Activated T-cell treated with anti-CD3 and anti-CD28 coated beads, Interleukin-2, amount 50 U/mL, for 72 hours (primary cell): ENCODE measurements around the gene OR5A1. TPM values are rescaled to one million over a fixed set of nuclear protein-coding genes. Genes with fewer than 3 reads are reported as not detected.

Experiments used
- ATAC-seq, 2 donors: fragments of 150-1000 bp; cut with Tn5 transposase; replicated peaks in 1 of 2; 2 replicates each; pipeline ENCODE4 v1.10.0; 2021; ENCODE audit warnings: moderate library complexity in 2 of 2, mild to moderate bottlenecking in 1 of 2
- DNase-seq, 2 donors: peaks; one replicate each; pipeline ENCODE4 v3.0.0; 2021 to 2022; ENCODE audit warnings: mixed read lengths in 1 of 2
- H3K27ac Mint-ChIP-seq: one replicate; pipeline ENCODE4 v1.8.0; 2022; ENCODE audit warnings: mild to moderate bottlenecking, moderate library complexity, mixed read lengths
- H3K27me3 Mint-ChIP-seq: one replicate; pipeline ENCODE4 v1.8.0; 2022; ENCODE audit warnings: low read depth, mixed read lengths
- H3K36me3 Mint-ChIP-seq, 2 donors: one replicate each; pipeline ENCODE4 v1.8.0; 2022; ENCODE audit warnings: mixed read lengths in 2 of 2, mild to moderate bottlenecking in 1 of 2; ENCODE audit not compliant: insufficient read depth in 2 of 2
- H3K4me1 Mint-ChIP-seq: one replicate; pipeline ENCODE4 v1.8.0; 2022; ENCODE audit warnings: low read depth, mixed read lengths
- H3K4me3 Mint-ChIP-seq, 2 donors: one replicate each; pipeline ENCODE4 v1.8.0; 2022; ENCODE audit warnings: mild to moderate bottlenecking in 2 of 2, mixed read lengths in 2 of 2, moderate library complexity in 2 of 2
- H3K9me3 Mint-ChIP-seq, 2 donors: one replicate each; pipeline ENCODE4 v1.8.0; 2022; ENCODE audit warnings: mixed read lengths in 2 of 2
- total RNA-seq, 2 donors: library from RNA; stranded (reverse); gene quantifications; one replicate each; pipeline ENCODE4 v1.2.3, GENCODE V29; 2022

The OR5A1 gene
- total RNA-seq, result not detected

DNA sequence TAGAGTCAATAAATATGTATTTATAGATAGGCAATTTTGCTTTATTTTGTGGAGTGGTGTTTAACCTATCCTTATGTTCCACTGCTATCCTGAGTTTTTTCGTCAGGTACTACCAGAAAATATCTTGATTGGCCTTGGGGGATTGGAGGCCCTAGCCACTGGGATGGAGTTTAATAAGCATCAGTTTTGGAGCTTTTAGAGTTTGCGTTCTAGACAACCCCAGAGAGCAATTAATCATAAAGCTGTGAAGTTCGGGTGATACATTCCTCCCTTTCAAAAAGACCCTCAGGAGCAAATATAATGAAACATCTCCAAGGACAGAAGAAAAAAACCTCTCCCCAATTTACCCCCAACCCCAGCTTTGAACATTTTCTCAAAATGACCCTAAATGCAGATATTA, at the start of gene OR5A1:
Gene OR5A1 (plus strand): TSS at position 301 of the 400 bp plus-strand sequence. CDS start 6,700 bp downstream, outside the sequence.
- H3K9me3 Mint-ChIP-seq, result no peaks in the 10 kb centered on the region
- ATAC-seq (no peak), DNase-seq (no peak)
- H3K4me1 Mint-ChIP-seq, result no peaks in the 10 kb centered on the region
- no peak within 1 kb of the TSS for H3K27ac Mint-ChIP-seq
- no peaks in the 10 kb centered on the region for H3K36me3 Mint-ChIP-seq
- H3K4me3 Mint-ChIP-seq, result no peak within 1 kb of the TSS
- peaks cover 22% of the 10 kb centered on the region for H3K27me3 Mint-ChIP-seq

DNA sequence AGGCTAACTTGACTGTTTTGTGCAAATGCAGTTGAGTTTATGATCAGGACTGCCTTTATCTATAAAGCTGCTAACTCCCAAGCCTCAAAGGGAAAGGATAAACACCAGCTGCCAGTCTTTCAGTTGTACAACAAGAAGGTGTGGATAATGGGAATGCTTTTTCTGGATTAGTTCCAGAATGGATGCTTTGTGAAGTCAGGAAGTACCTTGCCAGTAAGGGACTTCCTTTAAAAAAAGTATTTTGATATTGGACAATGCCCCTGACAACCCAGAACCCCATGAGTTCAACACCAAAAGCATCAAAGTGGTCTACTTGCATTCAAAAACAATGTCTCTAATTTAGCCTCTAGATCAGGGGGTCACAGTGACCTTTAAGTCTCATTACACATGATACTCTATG, 42.1 kb upstream of the OR5A1 start:
- H3K36me3 Mint-ChIP-seq, result no peaks in the 10 kb centered on the region

DNA sequence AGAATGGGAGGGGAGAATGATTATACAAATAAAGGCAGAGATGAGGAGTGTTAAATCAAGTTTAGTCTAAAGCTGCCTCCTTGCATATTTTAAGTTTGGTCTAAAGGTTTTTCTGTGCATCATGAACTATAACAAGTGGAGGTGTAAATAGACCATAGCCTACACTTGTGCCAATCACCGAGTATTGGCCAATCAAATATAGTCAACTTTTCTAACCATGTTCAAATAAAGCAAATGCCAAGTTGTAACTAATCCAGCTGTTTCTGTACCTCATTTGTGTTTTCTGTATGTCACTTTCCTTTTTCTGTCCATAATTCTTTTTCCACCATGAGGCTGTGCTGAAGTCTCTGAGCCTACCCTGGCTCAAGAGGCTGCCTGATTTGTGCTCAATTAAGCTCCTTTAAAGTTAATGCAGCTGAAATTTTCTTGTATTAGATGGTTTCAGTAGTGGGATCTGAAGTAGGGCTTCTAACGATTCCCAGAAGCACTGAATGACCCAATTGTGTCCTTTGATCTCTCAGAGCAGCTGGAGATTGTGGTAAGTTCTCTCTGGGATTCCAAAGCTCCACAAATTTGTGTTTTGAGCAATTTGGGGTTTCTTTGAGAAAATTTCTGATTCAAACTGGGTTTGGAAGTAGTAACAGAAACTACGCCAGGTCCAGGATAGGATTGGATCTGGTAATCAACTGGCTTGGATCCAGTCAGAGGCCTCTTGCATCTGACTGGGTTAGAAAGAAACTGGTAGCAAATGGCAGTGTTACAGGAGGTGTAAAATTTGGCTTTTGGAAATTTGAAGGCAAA, 35.6 kb upstream of the OR5A1 start:
- no peaks in the 10 kb centered on the region for H3K4me1 Mint-ChIP-seq
- H3K36me3 Mint-ChIP-seq, result peaks cover 3 to 5% of the 10 kb centered on the region in 2 donors
- H3K9me3 Mint-ChIP-seq, result peaks cover 1 to 2% of the 10 kb centered on the region in 2 donors
- H3K27ac Mint-ChIP-seq, result no peak overlapping the region
- H3K4me3 Mint-ChIP-seq, result no peak overlapping the region
- no peak for DNase-seq
- ATAC-seq, result no peak
- H3K27me3 Mint-ChIP-seq, result no peaks in the 10 kb centered on the region

More for the DNA sequence above, 42.1 kb upstream of the OR5A1 start:
- Mint-ChIP-seq H3K4me3 (no peak overlapping the region), H3K4me1 (no peaks in the 10 kb centered on the region), H3K9me3 (no peaks in the 10 kb centered on the region), H3K27me3 (no peaks in the 10 kb centered on the region), H3K27ac (no peak overlapping the region)
- DNase-seq (no peak), ATAC-seq (no peak)

DNA sequence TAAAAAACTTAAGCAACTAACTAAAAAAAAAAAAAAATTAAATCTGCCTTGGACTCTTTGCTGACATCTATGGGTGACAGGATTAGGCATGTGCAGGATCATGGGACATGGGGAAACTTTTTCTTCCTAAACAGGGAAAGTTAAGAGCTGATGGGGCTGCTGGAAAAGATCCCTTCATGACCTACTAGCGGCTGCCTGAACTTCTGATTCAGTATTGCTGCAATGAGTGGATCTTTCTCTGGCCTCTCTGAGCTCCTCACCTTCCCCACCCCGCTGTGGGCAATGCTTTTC, 35.1 kb upstream of the OR5A1 start:
- no peak for DNase-seq
- H3K36me3 Mint-ChIP-seq, result peaks cover 5 to 7% of the 10 kb centered on the region in 2 donors
- H3K27ac Mint-ChIP-seq, result no peak overlapping the region
- ATAC-seq, result no peak
- H3K27me3 Mint-ChIP-seq, result no peaks in the 10 kb centered on the region
- no peaks in the 10 kb centered on the region for H3K4me1 Mint-ChIP-seq
- H3K4me3 Mint-ChIP-seq, result no peak overlapping the region
- H3K9me3 Mint-ChIP-seq, result peaks cover 1 to 5% of the 10 kb centered on the region in 2 donors

DNA sequence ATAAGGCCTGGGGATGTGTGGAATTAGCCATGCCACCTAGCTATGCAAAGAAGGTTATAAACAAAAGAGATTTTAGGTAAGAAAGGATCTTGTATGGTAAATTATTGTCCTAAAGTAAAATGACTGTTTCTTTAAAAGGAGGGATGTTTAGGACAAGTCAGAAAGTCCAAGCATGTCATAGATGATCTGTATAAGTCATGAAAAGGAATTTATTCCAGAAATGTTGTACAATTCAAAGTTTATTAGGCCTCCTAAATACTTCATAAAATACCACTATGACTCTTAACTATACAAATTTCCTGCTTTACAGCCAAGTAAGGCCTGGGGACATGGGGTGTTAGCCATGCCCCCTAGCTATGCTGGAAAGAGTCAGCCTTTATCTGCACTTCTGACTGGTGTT, 32.7 kb upstream of the OR5A1 start:
- peaks cover 5 to 7% of the 10 kb centered on the region in 2 donors for H3K36me3 Mint-ChIP-seq
- no peak overlapping the region for H3K4me3 Mint-ChIP-seq
- H3K4me1 Mint-ChIP-seq, result no peaks in the 10 kb centered on the region
- H3K27ac Mint-ChIP-seq, result no peak overlapping the region
- H3K9me3 Mint-ChIP-seq, result peaks cover 1 to 6% of the 10 kb centered on the region in 2 donors
- DNase-seq (no peak), ATAC-seq (no peak)
- no peaks in the 10 kb centered on the region for H3K27me3 Mint-ChIP-seq

DNA sequence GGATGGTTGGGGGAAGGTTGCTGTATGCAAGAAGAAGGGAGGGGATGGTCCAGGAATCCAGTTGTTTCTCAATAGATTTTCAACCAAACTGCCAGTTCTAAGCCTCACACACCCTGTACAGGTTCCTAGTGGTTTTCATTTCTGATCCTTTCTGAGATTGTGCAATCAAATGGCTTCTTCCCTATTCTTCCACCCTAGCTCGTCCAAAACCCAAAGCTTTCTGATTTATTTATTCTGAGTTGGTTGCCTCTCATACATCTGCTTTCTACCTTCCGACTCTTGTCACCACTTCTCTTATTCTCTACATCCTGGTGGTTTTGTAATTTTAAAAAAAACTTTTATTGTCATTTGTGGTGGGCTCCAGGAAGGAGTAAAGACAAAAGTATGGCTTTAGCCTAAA, 22.6 kb upstream of the OR5A1 start:
- H3K9me3 Mint-ChIP-seq, result peaks cover 6 to 8% of the 10 kb centered on the region in 2 donors
- H3K36me3 Mint-ChIP-seq, result peaks cover 0 to 4% of the 10 kb centered on the region in 2 donors
- ATAC-seq (no peak), DNase-seq (no peak)
- H3K4me3 Mint-ChIP-seq, result no peak overlapping the region
- peaks cover 6% of the 10 kb centered on the region for H3K4me1 Mint-ChIP-seq
- no peak overlapping the region for H3K27ac Mint-ChIP-seq
- peaks cover 29% of the 10 kb centered on the region for H3K27me3 Mint-ChIP-seq

DNA sequence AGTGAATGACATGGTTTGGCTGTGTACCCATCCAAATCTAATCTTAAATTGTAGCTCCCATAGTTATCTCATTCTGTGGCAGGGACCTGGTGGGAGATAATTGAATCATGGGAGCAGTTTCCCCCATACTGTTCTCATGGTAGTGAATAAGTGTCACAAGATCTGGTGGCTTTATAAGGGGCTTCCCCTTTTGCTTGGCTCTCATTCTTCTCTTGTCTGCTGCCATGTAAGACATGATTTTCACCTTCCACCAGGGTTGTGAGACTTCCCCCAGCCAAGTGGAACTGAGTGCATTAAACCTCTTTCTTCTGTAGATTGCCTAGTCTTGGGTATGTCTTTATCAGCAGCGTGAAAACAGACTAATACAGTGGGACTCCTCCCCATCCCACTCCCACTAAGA, 21.2 kb upstream of the OR5A1 start:
- H3K4me1 Mint-ChIP-seq, result peaks cover 6% of the 10 kb centered on the region
- DNase-seq (no peak), ATAC-seq (no peak)
- H3K27ac Mint-ChIP-seq, result no peak overlapping the region
- H3K9me3 Mint-ChIP-seq, result peaks cover 2 to 5% of the 10 kb centered on the region in 2 donors
- peaks cover 0 to 2% of the 10 kb centered on the region in 2 donors for H3K36me3 Mint-ChIP-seq
- H3K4me3 Mint-ChIP-seq, result no peak overlapping the region
- peaks cover 29% of the 10 kb centered on the region for H3K27me3 Mint-ChIP-seq

DNA sequence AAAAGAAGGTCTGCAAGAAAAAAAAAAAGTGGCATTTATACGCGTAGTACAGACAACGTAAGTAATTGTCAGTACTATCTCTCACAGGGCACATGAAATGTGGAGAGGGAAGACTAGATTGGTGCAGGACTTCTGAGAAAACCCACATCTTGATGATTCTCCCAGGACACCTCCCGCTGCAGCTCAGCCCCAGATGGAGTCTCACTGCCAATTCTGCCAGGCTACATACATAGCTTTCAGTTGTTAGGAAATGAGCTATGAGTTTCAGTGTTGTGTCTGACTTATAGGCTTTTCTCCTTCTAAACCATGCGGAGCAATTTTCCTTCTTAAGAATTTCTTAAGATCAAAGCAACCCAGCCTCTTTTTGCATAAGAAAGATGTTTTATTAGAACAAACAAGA, 19.7 kb upstream of the OR5A1 start:
- no peaks in the 10 kb centered on the region for H3K9me3 Mint-ChIP-seq
- H3K4me3 Mint-ChIP-seq, result no peak overlapping the region
- peaks cover 6% of the 10 kb centered on the region for H3K4me1 Mint-ChIP-seq
- H3K27me3 Mint-ChIP-seq, result peaks cover 29% of the 10 kb centered on the region
- DNase-seq, result no peak
- no peak overlapping the region for H3K27ac Mint-ChIP-seq
- H3K36me3 Mint-ChIP-seq, result no peaks in the 10 kb centered on the region
- no peak for ATAC-seq

DNA sequence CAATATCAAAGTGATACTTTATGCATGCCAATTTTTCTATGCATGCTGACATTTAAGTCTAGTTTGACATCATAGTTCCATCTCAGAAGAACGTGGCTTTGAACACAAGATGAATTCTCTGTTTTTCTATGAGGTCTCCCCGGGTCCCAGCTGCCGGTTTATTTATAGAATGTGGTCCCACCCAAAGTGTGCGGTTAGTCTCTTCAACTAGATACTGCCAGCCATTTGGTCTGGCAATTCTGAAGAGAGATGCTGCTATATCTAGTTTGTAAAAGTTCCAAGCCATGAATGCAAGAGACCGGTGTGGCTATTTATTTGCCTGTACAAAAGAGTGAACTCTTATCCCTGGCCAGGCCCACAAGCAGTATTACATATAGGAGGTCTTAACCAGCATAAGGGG, 19.2 kb upstream of the OR5A1 start:
- peaks cover 6% of the 10 kb centered on the region for H3K4me1 Mint-ChIP-seq
- no peaks in the 10 kb centered on the region for H3K36me3 Mint-ChIP-seq
- no peak overlapping the region for H3K4me3 Mint-ChIP-seq
- H3K27me3 Mint-ChIP-seq, result peaks cover 29% of the 10 kb centered on the region
- no peaks in the 10 kb centered on the region for H3K9me3 Mint-ChIP-seq
- no peak for ATAC-seq
- H3K27ac Mint-ChIP-seq, result no peak overlapping the region
- no peak for DNase-seq

DNA sequence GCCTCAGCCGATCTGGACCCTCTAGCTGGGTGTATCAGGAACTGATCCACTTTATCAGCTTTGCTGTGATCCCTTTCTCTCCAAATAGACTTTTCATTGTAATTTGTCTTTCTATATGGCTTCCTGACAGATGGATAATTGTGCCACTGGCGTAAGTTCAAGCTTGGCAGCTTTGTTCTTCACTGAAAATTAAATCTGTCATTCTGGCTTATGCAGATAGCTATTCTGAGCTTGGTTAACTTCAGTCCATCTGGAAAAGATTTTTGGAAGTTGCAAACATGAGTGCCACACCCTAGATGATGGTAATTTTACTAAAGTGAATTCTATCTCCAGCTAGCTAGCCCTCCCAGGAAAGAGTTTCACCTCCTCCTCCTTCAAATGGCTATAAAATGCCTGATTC, 18.1 kb upstream of the OR5A1 start:
- H3K4me3 Mint-ChIP-seq, result no peak overlapping the region
- peaks cover 6% of the 10 kb centered on the region for H3K4me1 Mint-ChIP-seq
- peaks cover 29% of the 10 kb centered on the region for H3K27me3 Mint-ChIP-seq
- no peaks in the 10 kb centered on the region for H3K9me3 Mint-ChIP-seq
- ATAC-seq (no peak), DNase-seq (no peak)
- no peak overlapping the region for H3K27ac Mint-ChIP-seq
- H3K36me3 Mint-ChIP-seq, result no peaks in the 10 kb centered on the region

DNA sequence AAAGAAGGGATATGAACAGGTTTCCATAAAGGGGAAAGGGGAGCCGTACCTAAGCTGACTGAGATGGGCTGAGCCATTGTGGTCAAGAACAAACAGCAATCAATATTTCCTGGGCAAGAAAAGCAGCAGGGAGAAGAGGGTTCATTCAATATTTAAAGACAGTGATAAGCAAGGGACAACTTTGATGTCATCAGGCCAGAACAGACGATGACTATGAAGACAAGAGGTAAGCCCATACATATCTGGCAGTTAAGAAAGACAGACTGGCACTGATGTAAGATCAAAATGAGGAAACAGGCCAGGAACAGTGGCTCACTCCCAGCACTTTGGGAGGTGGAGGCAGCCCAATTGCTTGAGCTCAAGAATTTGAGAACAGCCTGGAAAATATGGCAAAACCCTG, 12.4 kb upstream of the OR5A1 start:
- H3K27me3 Mint-ChIP-seq, result peaks cover 7% of the 10 kb centered on the region
- H3K9me3 Mint-ChIP-seq, result no peaks in the 10 kb centered on the region
- H3K27ac Mint-ChIP-seq, result no peak overlapping the region
- no peak for DNase-seq
- H3K4me3 Mint-ChIP-seq, result no peak overlapping the region
- H3K36me3 Mint-ChIP-seq, result no peaks in the 10 kb centered on the region
- H3K4me1 Mint-ChIP-seq, result no peaks in the 10 kb centered on the region
- no peak for ATAC-seq

DNA sequence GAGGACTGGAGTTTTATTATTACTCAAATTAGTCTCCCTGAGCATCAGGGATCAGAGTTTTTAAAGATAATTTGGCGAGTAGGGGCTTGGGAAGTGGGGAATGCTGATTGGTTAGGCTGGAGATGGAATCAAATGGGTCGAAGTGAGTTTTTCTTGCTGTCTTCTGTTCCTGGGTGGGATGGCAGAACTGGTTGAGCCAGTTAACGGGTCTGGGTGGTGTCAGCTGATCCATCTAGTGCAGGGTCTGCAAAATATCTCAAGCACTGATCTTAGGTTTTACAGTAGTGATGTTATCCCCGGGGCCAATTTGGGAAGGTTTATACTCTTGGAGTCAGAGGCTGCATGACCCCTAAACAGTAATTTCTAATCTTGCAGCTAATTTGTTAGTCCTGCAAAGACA, 11.1 kb upstream of the OR5A1 start:
- no peak overlapping the region for H3K4me3 Mint-ChIP-seq
- no peaks in the 10 kb centered on the region for H3K36me3 Mint-ChIP-seq
- ATAC-seq, result no peak
- H3K9me3 Mint-ChIP-seq, result no peaks in the 10 kb centered on the region
- no peaks in the 10 kb centered on the region for H3K4me1 Mint-ChIP-seq
- H3K27me3 Mint-ChIP-seq, result peaks cover 15% of the 10 kb centered on the region
- H3K27ac Mint-ChIP-seq, result no peak overlapping the region
- no peak for DNase-seq

DNA sequence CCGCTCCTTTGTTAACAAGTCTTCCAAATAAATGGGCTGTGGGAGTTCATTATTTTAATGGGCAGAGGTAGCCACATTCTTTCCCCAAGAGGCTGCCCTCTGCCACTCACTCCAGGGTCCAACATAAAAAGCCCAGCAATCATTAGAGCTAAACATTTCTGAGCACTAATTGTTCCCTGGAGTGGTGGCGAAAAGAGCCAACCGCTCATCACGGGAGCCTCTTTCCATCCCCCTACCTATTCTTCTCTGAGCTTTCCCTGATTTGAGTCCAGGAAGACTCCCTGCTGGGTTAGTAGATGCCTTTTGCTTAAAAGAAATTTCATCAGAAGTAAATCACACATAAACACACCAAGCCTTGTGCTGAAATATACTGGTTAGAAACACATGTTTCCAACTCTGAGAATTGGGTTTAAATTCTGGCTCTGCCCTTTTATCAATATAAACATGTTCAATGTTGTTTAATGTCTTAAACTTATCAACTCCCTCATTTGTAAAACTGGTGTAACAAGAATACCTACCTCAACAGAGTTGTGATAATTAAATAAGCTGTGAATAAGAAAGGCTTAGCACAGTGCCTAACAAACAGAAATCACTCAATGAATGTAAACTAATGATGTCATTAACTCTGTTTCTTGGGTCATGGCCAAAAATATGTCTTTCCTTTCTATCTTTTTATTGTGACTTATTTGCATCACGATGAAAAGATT, 9.8 kb upstream of the OR5A1 start, which contains the start of gene OR5A2:
Gene OR5A2 (minus strand): TSS at position 53 of the 707 bp plus-strand sequence. CDS start 3,460 bp downstream, outside the sequence.
- Mint-ChIP-seq H3K27ac (no peak within 1 kb of the TSS), H3K4me3 (no peak within 1 kb of the TSS), H3K4me1 (no peaks in the 10 kb centered on the region), H3K9me3 (no peaks in the 10 kb centered on the region), H3K27me3 (peaks cover 20% of the 10 kb centered on the region), H3K36me3 (no peaks in the 10 kb centered on the region)
- DNase-seq (no peak), ATAC-seq (no peak)

DNA sequence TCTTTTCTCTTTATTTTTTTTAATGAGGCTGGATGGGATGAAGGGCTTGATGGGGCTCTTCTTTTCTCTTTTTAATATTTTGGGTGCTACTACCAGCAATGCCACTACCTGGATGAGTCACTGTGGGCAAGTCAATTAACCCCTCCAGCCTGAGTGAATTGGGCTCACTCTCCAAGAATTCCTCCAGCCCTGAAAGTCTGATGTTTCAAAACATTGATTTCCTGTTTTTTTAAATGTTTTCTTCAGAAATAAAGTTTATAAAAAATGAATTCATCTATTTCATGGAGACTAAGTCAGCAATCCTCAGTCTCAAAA, 9.2 kb upstream of the OR5A1 start:
- no peak for DNase-seq
- H3K4me1 Mint-ChIP-seq, result no peaks in the 10 kb centered on the region
- H3K36me3 Mint-ChIP-seq, result no peaks in the 10 kb centered on the region
- H3K9me3 Mint-ChIP-seq, result no peaks in the 10 kb centered on the region
- no peak overlapping the region for H3K27ac Mint-ChIP-seq
- no peak overlapping the region for H3K4me3 Mint-ChIP-seq
- ATAC-seq, result no peak
- peaks cover 25% of the 10 kb centered on the region for H3K27me3 Mint-ChIP-seq
